Stimulated activated CD4-positive, alpha-beta T cell treated with anti-CD3 and anti-CD28 coated beads, Interleukin-1b, Interleukin-23, amount 100 ng/mL, for 1 hour (primary cell): Measurements from ENCODE around the gene SCAI.
"Not testable (repeated sequence)": the region's sequence is repeated elsewhere in the genome, so short reads cannot be mapped to it uniquely, and the experiment has no call there.

Experiments
- DNase-seq, 2 donors: peaks; one replicate each; pipeline ENCODE4 v3.0.0-alpha.2; 2020; ENCODE audit warnings: low read depth in 2 of 2

Gene SCAI

GRCh38 chr9:125106285-125106893, 36.9 kb downstream of the SCAI start:
- DNase-seq: no peak

GRCh38 chr9:125103770-125104460, 39.4 kb downstream of the SCAI start:
- DNase-seq: no peak

DNA sequence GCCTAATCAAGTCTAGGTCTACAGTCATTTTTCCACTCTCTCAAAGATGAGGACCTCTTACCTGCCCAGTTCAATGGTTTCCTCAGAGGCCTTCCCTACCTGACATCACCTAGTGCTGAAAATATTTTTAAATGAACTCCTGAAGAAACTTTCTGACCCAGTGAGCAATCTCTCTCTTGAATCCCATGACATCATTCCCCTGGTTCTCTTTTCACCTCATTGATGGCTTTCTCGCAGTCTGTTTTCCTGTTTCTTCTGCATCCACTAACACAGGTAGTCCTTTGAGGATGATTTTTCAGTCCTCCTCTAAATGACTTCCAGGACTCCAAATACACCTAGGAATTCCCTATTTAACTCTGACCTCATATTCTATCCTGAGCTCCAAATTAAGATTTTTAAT, 40.3 kb downstream of the SCAI start:
- no peak for DNase-seq

DNA sequence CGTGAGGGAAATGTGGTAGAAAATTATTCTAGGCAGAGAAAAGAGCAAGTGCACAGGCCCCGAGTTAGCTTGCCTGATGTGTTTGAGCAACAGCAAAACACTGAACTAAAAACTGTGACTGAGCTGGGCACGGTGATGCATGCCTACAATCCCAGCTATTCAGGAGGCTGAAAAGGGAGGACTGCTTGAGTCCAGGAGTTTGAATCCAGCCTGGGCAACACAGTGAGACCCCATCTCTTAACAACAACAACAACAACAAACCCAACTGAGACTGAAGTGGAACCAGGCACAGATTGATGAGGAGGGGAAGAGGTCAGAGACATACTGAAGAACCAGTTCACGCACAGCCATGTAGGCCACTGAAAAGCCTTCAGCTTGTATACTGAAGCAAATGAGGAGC, 42.5 kb downstream of the SCAI start:
- DNase-seq: no peak

DNA sequence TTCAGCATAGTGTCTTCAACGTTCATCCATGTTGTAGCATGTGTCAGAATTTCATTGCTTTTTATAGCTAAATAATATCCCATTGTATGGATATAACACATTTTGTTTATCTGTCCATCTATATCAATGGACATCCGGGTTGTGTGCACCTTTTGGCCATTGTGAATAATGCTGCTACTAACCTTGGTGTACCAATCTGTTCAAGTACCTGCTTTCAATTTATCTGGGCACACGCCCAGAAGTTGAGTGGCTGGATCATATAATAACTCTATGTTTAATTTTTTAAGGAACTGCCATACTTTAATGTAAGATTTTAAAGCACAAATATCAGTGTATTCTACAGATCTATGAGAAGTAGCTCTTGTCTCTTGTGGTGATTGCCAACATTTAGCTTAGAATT, 43.5 kb downstream of the SCAI start:
- no peak for DNase-seq

DNA sequence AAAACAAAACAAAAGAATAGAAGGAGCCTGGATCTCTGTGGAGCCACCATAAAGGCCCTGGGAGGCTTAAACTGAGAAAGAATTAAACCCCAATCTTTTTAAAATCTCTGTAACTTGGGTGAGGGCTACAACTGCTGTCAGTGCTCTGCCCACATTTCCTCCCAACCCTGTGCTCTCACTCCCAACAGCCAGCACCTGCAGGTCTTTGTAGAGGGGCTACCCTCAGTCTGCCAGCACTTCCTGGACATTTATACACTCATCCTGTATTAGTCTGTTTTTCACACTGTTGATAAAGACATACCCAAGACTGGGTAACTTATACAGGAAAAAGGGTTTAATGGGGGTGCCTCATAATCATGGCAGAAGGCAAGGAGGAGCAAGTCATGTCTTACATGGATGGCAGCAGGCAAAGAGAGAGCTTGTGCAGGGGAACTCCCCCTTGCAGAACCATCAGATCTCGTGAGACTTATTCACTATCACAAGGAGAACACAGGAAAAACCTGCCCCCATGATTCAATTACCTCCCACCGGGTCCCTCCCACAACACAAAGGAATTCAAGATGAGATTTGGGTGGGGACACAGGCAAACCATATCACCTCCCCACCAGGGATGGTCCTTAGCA, 47.4 kb downstream of the SCAI start:
- DNase-seq: no peak

- no peak for DNase-seq
Measured at GRCh38 chr9:125091121-125091520, 52.2 kb downstream of the SCAI start.

DNA sequence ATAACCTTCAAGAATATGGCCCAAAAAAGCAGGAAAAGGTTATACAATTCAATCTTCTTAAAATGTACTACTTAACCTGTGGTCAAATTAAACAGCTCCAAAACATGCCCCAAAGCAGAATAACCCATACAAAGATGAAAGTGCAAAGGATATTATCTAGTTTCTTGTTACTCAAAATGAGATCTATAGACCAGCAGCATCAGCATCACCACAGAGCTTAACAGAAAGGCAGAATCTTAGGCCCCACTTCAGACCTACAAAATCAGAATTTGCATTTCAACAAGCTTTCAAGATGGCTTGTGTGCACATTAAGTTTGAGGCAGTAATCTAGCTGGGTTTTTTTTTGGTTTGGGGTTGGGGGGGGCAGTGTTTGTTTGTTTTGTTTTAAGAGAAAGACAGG, 54.0 kb downstream of the SCAI start:
- DNase-seq: no peak

GRCh38 chr9:125088752-125089151, 54.6 kb downstream of the SCAI start:
- no peak for DNase-seq

DNA sequence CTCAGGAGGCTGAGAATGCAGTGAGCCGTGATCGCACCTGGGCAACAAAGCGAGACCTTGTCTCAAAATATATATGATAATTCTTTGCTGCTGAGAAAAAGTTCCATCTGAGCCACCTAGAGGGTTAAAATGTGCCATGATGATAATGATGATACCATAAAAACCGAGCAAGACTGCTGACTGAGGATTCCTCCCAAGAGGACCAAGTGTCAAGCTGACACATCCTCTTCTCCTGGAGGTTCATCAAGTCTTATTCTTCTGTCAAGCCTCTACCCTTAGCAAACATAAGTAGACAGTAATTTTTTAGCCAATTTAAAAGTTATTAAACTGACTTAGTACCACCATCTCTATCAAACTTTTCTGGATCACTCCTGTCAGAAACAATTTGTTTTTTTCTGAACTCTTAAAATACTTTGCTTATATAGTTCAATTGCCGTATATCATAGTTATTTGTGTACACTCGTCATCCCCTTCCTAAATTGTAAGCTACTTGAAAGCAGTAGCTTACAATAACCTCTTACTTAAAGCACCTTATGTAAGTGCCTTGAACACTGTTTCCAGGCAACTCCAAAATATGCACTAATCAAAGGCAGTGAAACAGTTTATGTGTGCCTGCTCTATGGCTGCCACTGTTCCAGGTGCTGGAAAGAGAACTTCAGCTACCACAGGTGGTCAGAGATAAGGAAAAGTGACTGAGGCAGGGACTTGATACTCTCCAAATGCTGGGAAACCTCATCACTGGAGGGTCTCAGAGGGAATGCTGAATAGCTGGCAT, 57.4 kb downstream of the SCAI start:
- DNase-seq: no peak

- not testable (repeated sequence) for DNase-seq
Measured at GRCh38 chr9:125082197-125082596, 61.1 kb downstream of the SCAI start.

- not testable (repeated sequence) for DNase-seq
Measured at GRCh38 chr9:125080797-125081196, 62.5 kb downstream of the SCAI start.

GRCh38 chr9:125079931-125080330, 63.4 kb downstream of the SCAI start:
- no peak for DNase-seq

DNA sequence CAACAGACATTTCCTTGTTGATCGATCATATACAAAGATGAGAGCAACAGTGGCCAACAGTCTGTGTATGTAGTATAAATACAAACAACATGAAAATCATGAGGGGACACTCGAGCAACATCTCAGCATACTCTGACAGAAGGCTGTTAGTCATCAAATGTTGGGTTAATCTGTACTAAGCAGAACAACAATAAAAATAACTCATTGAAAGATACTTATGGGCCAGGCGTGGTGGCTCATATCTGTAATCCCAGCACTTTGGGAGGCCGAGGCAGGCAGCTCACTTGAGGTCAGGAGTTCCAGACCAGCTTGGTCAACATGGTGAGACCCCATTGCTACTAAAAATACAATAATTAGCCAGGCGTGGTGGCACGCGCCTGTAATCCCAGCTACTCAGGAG, 67.3 kb downstream of the SCAI start:
- no peak for DNase-seq

- DNase-seq: no peak
Measured at GRCh38 chr9:125074976-125075375, 68.4 kb downstream of the SCAI start.

DNA sequence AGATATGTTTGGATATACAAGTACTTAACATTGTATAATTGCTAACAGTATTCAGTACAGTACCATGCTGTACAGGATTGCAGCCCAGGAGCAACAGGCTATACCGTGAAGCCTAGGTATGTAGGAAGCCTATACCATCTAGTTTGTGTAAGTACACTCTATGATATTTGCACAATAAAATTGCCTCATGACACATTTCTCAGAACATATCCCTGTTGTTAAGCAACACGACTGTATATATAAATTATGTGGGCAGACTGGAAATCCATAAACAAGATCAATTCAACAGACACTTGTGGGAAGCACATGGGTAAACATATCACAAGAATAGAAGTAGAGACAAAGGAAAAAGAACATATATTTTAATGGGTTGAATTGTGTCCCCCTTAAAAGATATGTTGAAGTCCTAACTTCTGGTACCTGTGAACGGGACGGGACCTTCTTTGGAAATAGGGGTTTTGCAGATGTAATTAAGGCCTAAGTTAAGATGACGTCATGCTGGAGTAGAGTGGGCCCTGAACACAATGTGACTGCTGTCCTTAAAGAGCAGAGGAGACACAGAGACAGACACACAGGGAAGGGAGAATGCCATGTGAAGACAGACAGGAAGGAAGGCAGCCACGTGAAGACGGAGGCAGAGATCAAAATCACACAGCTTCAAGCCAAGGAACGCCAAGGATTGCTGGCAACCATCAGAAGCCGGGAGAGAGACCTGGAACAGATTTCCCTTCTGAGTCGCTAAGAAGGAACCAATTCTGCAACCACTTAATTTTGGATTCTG, 76.3 kb downstream of the SCAI start:
- DNase-seq: no peak

DNA sequence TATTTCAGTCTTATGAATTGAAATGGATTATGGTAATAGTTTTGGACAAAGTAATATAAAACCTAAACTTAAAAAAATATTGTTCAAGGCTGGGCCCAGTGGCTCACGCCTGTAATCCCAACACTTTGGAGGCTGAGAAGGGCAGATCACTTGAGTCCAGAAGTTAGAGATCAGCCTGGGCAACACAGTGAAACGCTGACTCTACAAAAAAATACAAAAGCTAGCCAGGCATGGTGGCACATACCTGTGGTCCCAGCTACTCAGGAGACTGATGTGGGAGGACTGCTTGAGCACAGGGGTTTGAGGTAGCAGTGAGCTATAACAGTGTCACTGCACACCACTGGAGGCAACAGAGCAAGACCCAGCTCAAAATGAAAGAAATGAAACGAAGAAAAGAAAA, 81.9 kb downstream of the SCAI start:
- no peak for DNase-seq

GRCh38 chr9:125049212-125050049, 93.9 kb downstream of the SCAI start:
- DNase-seq: no peak

DNA sequence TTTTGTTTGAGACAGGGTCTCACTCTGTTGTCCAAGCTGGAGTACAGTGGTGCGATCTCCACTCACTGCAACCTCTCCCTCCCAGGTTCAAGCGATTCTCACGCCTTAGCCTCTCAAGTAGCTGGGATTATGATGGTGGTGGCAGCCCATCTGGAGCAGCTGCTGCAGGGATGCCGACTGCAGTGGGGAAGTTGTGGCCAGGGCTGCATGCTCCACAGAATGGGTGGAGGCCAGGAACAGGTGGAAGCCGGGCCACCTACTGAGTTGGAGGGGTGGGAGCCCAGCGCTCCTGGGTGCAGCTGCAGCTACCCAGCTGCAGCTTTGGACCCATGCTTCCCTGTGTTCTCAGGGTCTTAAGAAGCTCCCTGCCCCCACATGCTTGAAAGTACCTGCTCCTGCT, 99.7 kb downstream of the SCAI start:
- no peak for DNase-seq

- no peak for DNase-seq
Measured at GRCh38 chr9:125043148-125043547, 100.2 kb downstream of the SCAI start.

- no peak for DNase-seq
Measured at GRCh38 chr9:125038166-125038565, 105.2 kb downstream of the SCAI start.
